ENCODE results near the gene ACAD10. TPM values are rescaled to one million over a fixed set of nuclear protein-coding genes. Genes with fewer than 3 reads are reported as not detected.

The ACAD10 gene
- total RNA-seq, 3 donors from 2014 or later, result 17.9 to 24.1 (median 18.7) TPM

GRCh38 chr12:111768159-111768895 lies 82.5 kb downstream of the ACAD10 start:
- intact Hi-C loops (cut with DNase I; ENCODE audit: low total_unique reads), result no loop called here
- H3K36me3 ChIP-seq, result no peaks in the 10 kb centered on the region
- H3K4me1 ChIP-seq, result peaks cover 2 to 4% of the 10 kb centered on the region in 2 donors
- no peak for DNase-seq (ENCODE audit: low spot score in 2 of 2)
- TF ChIP-seq POLR2A (IDR thresholded peaks at IDR 0.05), result no peak
- no peak for TF ChIP-seq POLR2AphosphoS5 (IDR thresholded peaks at IDR 0.05)
- TF ChIP-seq CTCF (IDR thresholded peaks at IDR 0.05), result no peak
- no peaks in the 10 kb centered on the region for H3K27me3 ChIP-seq
- no peaks in the 10 kb centered on the region for H3K9me3 ChIP-seq
- peak overlapping the region; percentile 67 to 85 (median 82) for H3K4me3 ChIP-seq
- H3K27ac ChIP-seq, result peak overlapping the region in 1 of 2 donors; percentile 13

GRCh38 chr12:111769599-111769998 lies 83.7 kb downstream of the ACAD10 start:
- DNase-seq (ENCODE audit: low spot score in 2 of 2), result no peak
- H3K9me3 ChIP-seq, result no peaks in the 10 kb centered on the region
- no peaks in the 10 kb centered on the region for H3K27me3 ChIP-seq
- intact Hi-C loops (cut with DNase I; ENCODE audit: low total_unique reads), result no loop called here
- TF ChIP-seq POLR2A (IDR thresholded peaks at IDR 0.05) (no peak), POLR2AphosphoS5 (IDR thresholded peaks at IDR 0.05) (no peak), CTCF (IDR thresholded peaks at IDR 0.05) (no peak)
- H3K4me3 ChIP-seq, result no peak overlapping the region
- peaks cover 3 to 15% of the 10 kb centered on the region in 2 donors for H3K4me1 ChIP-seq
- no peaks in the 10 kb centered on the region for H3K36me3 ChIP-seq
- H3K27ac ChIP-seq, result no peak overlapping the region

GRCh38 chr12:111773801-111774551 lies 88.1 kb downstream of the ACAD10 start:
- Histone ChIP-seq H3K27me3 (no peaks in the 10 kb centered on the region), H3K36me3 (no peaks in the 10 kb centered on the region), H3K27ac (peak overlapping the region; percentile 84 to 88), H3K4me3 (peak overlapping the region in 2 of 3 donors; percentile 25 to 52), H3K9me3 (no peaks in the 10 kb centered on the region), H3K4me1 (peaks cover 3 to 32% of the 10 kb centered on the region in 2 donors)
- intact Hi-C loops (cut with DNase I; ENCODE audit: low total_unique reads), result no loop called here
- peak; percentile 66 to 69 for DNase-seq (ENCODE audit: low spot score in 2 of 2)
- TF ChIP-seq POLR2AphosphoS5 (IDR thresholded peaks at IDR 0.05), result peak; percentile 29 to 70 (median 48)
- TF ChIP-seq POLR2A (IDR thresholded peaks at IDR 0.05), result no peak
- TF ChIP-seq CTCF (IDR thresholded peaks at IDR 0.05), result no peak

GRCh38 chr12:111775205-111776193 lies 89.6 kb downstream of the ACAD10 start:
- no peaks in the 10 kb centered on the region for H3K9me3 ChIP-seq
- H3K27ac ChIP-seq, result peak overlapping the region; percentile 84 to 88
- TF ChIP-seq POLR2AphosphoS5 (IDR thresholded peaks at IDR 0.05) (peak in 2 of 3 donors; percentile 14 to 37), POLR2A (IDR thresholded peaks at IDR 0.05) (no peak)
- peaks cover 3 to 32% of the 10 kb centered on the region in 2 donors for H3K4me1 ChIP-seq
- peak; percentile 70 to 79 for DNase-seq (ENCODE audit: low spot score in 2 of 2)
- H3K27me3 ChIP-seq, result no peaks in the 10 kb centered on the region
- peak overlapping the region in 1 of 3 donors; percentile 12 for H3K4me3 ChIP-seq
- intact Hi-C loops (cut with DNase I; ENCODE audit: low total_unique reads), result no loop called here
- H3K36me3 ChIP-seq, result no peaks in the 10 kb centered on the region

- TF ChIP-seq POLR2A (IDR thresholded peaks at IDR 0.05) (no peak), POLR2AphosphoS5 (IDR thresholded peaks at IDR 0.05) (no peak), CTCF (IDR thresholded peaks at IDR 0.05) (no peak)
- no peak for DNase-seq (ENCODE audit: low spot score in 2 of 2)
- no peaks in the 10 kb centered on the region for H3K9me3 ChIP-seq
- intact Hi-C loops (cut with DNase I; ENCODE audit: low total_unique reads), result no loop called here
- peak overlapping the region; percentile 36 to 70 for H3K27ac ChIP-seq
- H3K27me3 ChIP-seq, result no peaks in the 10 kb centered on the region
- no peaks in the 10 kb centered on the region for H3K36me3 ChIP-seq
- no peak overlapping the region for H3K4me3 ChIP-seq
- H3K4me1 ChIP-seq, result peaks cover 3 to 32% of the 10 kb centered on the region in 2 donors
Observed at GRCh38 chr12:111776836-111777344, 91.0 kb downstream of the ACAD10 start.
